Measurements from ENCODE around the gene ALOX12B. TPM values are rescaled to one million over a fixed set of nuclear protein-coding genes. Genes with fewer than 3 reads are reported as not detected.

Gene ALOX12B
- total RNA-seq, 1 donor: not detected

DNA sequence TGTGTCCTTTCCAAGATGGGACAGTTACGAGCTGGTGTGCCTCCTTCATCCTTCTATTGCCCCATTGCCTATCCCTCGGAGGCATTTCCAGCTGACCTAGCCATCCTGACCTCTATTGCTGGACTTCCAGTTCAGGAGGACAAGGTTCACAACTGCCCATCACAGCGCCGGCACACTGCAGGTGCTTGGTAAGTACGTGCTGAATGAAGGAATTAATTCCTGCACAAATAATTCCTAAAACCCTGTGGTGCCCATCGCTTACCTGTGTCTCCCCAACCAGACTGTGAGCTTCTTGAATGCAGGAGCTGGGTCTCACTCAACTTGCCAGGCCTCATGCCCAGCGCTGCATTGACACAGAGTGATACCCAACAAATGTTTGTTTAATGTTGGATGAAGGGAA lies 35.7 kb downstream of the ALOX12B start:
- TF ChIP-seq, protein P1, sequence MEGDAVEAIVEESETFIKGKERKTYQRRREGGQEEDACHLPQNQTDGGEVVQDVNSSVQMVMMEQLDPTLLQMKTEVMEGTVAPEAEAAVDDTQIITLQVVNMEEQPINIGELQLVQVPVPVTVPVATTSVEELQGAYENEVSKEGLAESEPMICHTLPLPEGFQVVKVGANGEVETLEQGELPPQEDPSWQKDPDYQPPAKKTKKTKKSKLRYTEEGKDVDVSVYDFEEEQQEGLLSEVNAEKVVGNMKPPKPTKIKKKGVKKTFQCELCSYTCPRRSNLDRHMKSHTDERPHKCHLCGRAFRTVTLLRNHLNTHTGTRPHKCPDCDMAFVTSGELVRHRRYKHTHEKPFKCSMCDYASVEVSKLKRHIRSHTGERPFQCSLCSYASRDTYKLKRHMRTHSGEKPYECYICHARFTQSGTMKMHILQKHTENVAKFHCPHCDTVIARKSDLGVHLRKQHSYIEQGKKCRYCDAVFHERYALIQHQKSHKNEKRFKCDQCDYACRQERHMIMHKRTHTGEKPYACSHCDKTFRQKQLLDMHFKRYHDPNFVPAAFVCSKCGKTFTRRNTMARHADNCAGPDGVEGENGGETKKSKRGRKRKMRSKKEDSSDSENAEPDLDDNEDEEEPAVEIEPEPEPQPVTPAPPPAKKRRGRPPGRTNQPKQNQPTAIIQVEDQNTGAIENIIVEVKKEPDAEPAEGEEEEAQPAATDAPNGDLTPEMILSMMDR (IDR thresholded peaks at IDR 0.05; ENCODE audit: insufficient read depth, low read length): no peak
- no peak for DNase-seq (ENCODE audit: low read depth)
- no peak overlapping the region for H3K4me3 ChIP-seq (ENCODE audit: low read depth, low read length)

DNA sequence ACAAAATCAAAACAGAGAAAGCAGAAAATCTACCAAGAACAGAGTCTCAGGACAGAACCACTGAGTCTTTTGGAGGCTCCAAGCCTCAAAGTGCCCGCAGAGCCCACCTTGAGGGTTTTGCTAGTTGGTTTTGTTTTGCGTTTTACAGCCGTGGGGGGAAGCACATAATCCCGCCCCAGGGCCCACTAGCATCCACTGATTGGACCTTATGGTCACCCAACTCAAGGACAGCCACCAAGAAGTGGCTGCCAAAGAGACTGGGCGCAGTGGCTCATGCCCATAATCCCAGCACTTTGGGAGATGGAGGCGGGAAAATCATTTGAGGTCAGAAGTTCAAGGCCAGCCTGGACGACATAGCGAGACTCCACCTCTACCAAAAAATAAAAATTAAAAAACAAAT lies 38.8 kb downstream of the ALOX12B start:
- H3K4me3 ChIP-seq (ENCODE audit: low read depth, low read length): no peak overlapping the region
- DNase-seq (ENCODE audit: low read depth): no peak
- TF ChIP-seq, protein P1 (IDR thresholded peaks at IDR 0.05; ENCODE audit: insufficient read depth, low read length): no peak

DNA sequence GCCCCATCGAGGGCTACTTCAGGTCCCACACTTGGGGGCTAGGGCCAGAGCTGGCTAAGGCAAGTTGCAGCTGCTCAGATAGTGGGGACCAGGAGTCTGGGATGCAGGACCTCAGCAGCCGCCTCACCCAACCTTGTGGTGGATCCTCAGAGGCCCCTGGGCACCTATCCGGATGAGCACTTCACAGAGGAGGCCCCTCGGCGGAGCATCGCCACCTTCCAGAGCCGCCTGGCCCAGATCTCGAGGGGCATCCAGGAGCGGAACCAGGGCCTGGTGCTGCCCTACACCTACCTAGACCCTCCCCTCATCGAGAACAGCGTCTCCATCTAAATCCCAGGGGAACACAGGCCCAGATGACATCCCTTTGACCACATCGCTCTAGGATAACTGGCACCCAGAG lies 39.3 kb downstream of the ALOX12B start:
- TF ChIP-seq, protein P1 (IDR thresholded peaks at IDR 0.05; ENCODE audit: insufficient read depth, low read length): no peak
- no peak overlapping the region for H3K4me3 ChIP-seq (ENCODE audit: low read depth, low read length)
- DNase-seq (ENCODE audit: low read depth): no peak

DNA sequence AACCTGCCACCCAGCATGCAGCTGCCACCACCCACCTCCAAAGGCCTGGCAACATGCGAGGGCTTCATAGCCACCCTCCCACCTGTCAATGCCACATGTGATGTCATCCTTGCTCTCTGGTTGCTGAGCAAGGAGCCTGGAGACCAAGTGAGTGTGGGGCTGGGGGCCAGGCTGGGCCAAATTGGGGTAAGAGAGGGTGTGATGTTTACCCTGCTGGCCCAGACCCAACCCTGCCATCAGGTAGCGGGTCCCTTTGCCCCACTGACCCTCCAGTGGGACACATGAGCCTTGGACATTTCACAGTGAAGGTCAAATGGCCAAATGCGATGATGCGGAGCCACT lies 39.8 kb downstream of the ALOX12B start:
- TF ChIP-seq, protein P1 (IDR thresholded peaks at IDR 0.05; ENCODE audit: insufficient read depth, low read length): no peak
- no peak for DNase-seq (ENCODE audit: low read depth)
- H3K4me3 ChIP-seq (ENCODE audit: low read depth, low read length): no peak overlapping the region

DNA sequence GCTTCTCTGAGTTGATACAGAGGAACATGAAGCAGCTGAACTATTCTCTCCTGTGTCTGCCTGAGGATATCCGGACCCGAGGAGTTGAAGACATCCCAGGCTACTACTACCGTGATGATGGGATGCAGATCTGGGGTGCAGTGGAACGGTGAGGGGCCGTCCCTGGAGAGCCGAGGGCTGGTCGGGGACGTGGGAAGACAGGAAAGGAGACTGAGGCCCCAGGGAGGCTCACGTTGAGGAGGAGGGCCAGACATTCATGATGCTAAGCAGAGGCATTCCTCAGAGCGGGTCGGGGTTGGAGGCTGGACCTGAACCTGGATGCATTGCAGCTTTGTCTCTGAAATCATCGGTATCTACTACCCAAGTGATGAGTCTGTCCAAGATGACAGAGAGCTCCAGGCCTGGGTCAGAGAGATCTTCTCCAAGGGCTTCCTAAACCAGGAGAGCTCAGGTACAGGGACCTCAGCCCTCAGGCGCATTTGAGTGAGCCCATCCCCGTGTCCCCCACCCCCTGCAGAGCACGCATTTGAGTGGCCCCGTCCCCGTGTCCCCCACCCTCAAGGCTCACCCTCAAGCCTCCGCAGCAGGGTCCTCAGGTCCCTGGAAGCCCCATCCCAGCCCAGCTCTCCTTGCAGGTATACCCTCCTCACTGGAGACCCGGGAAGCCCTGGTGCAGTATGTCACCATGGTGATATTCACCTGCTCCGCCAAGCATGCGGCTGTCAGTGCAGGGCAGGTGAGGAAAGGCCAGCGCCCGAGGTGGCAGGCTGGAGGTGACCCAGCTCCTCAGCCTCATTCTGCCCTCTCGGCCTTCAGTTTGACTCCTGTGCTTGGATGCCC lies 40.4 kb downstream of the ALOX12B start:
- no peak overlapping the region for H3K4me3 ChIP-seq (ENCODE audit: low read depth, low read length)
- DNase-seq (ENCODE audit: low read depth): no peak
- TF ChIP-seq, protein P1 (IDR thresholded peaks at IDR 0.05; ENCODE audit: insufficient read depth, low read length): no peak

DNA sequence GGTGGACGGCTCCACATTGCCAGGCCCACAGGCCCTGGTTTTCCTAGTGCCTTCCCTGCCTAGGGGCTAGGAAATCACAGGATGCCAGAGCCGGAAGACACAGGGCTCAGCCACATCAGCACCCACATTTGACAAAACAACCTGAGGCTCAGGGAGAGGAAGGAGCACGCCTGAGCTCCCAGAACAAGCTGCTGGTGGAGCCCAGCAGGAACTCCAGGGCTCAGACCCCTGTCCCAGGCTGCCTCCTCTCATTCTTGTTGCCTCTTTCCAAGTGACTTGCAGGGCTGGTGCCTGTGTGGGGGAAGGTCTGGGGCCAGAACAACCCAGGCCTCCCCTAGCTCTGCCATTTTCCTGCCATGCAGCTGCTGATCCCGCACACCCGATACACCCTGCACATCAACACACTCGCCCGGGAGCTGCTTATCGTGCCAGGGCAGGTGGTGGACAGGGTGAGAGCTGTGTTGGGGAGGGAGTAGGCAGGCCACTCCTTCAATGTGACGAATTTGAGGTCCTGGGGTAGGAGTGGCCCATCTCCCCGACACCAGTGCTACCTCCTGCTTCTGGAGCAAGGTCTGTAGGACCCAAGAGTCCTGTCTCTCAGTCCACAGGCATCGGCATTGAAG lies 41.1 kb downstream of the ALOX12B start:
- H3K4me3 ChIP-seq (ENCODE audit: low read depth, low read length): no peak overlapping the region
- TF ChIP-seq, protein P1 (IDR thresholded peaks at IDR 0.05; ENCODE audit: insufficient read depth, low read length): no peak
- DNase-seq (ENCODE audit: low read depth): no peak
